Fibroblast of lung (primary cell): ENCODE data around the gene MB21D2. TPM values are rescaled to one million over a fixed set of nuclear protein-coding genes. Genes with fewer than 3 reads are reported as not detected.

Source experiments
- DNase-seq, 2 donors: peaks; one replicate each; pipeline versions ENCODE4 v3.0.0 to v3.0.0-alpha.2; 2010; ENCODE audit warnings: low read depth in 2 of 2
- H2AFZ ChIP-seq: 2 replicates; pipeline ENCODE4 v1.5.1; 2012; ENCODE audit warnings: low read length, control low read depth, inconsistent platforms
- H3K27ac ChIP-seq: 2 replicates; pipeline ENCODE4 v1.5.1; 2011; ENCODE audit warnings: low read length, control low read depth; ENCODE audit not compliant: insufficient read depth
- H3K27me3 ChIP-seq: 2 replicates; pipeline ENCODE4 v1.5.1; 2011; ENCODE audit warnings: mild to moderate bottlenecking, low read length; ENCODE audit not compliant: control insufficient read depth, insufficient read depth
- H3K36me3 ChIP-seq: 2 replicates; pipeline ENCODE4 v1.5.1; 2011; ENCODE audit warnings: low read length; ENCODE audit not compliant: control insufficient read depth, insufficient read depth
- H3K4me1 ChIP-seq: 2 replicates; pipeline ENCODE4 v1.5.1; 2011; ENCODE audit warnings: low read length; ENCODE audit not compliant: control insufficient read depth, insufficient read depth; ENCODE audit errors: extremely low read depth
- H3K4me2 ChIP-seq: 2 replicates; pipeline ENCODE4 v1.5.1; 2011; ENCODE audit warnings: low read length, control low read depth; ENCODE audit not compliant: insufficient read depth; ENCODE audit errors: extremely low read depth
- H3K4me3 ChIP-seq, 4 experiments: fragments of 200-600 bp in 1 of 4; sonication (generic) in 1 of 4; replicated peaks in 1 of 4; 2 replicates each; pipeline ENCODE4 v1.5.1; 2011 to 2016; ENCODE audit warnings: low read length in 4 of 4, low read depth in 3 of 4, mild to moderate bottlenecking in 3 of 4, control low read depth in 2 of 4, inconsistent platforms in 1 of 4, mixed read lengths in 1 of 4; ENCODE audit not compliant: insufficient read depth in 1 of 4; ENCODE audit errors: control extremely low read depth in 1 of 4
- H3K79me2 ChIP-seq: 2 replicates; pipeline ENCODE4 v1.5.1; 2012; ENCODE audit warnings: mild to moderate bottlenecking, low read length, inconsistent platforms; ENCODE audit not compliant: control insufficient read depth, insufficient read depth
- H3K9ac ChIP-seq: 2 replicates; pipeline ENCODE4 v1.5.1; 2011; ENCODE audit warnings: mild to moderate bottlenecking, low read length, control low read depth; ENCODE audit not compliant: insufficient read depth
- H3K9me3 ChIP-seq: 2 replicates; pipeline ENCODE4 v1.5.1; 2012; ENCODE audit warnings: low read depth, low read length; ENCODE audit not compliant: control insufficient read depth, insufficient read depth
- H4K20me1 ChIP-seq: 2 replicates; pipeline ENCODE4 v1.5.1; 2011; ENCODE audit warnings: low read length; ENCODE audit not compliant: control insufficient read depth, insufficient read depth; ENCODE audit errors: extremely low read depth
- CTCF ChIP-seq, 2 donors: IDR thresholded peaks in 1 of 2; conservative IDR thresholded peaks in 1 of 2; 1 replicate in 1 of 2; 2 replicates in 1 of 2; pipeline ENCODE4 v1.5.1; 2011 to 2012; ENCODE audit warnings: low read length in 2 of 2, control low read depth in 1 of 2, inconsistent platforms in 1 of 2, low read depth in 1 of 2, mild to moderate bottlenecking in 1 of 2
- EZH2 ChIP-seq: IDR thresholded peaks from 2 replicates; pipeline ENCODE4 v1.5.1; 2012; ENCODE audit warnings: low read length, control low read depth, mild to moderate bottlenecking; ENCODE audit errors: missing control alignments
- polyA plus RNA-seq, 2 donors: library from polyadenylated mRNA; depleted of rRNA in 1 of 2; stranded (reverse) in 1 of 2; unstranded in 1 of 2; fragments of >200 nt; gene quantifications; 2 replicates each; pipeline ENCODE4 v1.2.1, GENCODE V29; 2011 to 2012; ENCODE audit warnings: missing spikeins in 1 of 2
- total RNA-seq: library from RNA; depleted of rRNA; stranded (reverse); fragments of >200 nt; gene quantifications from 2 replicates; pipeline ENCODE4 v1.2.1, GENCODE V29; 2014

The MB21D2 gene
- total and polyA plus RNA-seq, 2 donors (not counting 1 experiment from before 2014, with no cell fraction given): 3.5 to 11.4 TPM

GRCh38 chr3:192863091-192863420, 54.6 kb downstream of the MB21D2 start:
- no peak overlapping the region for H3K27ac ChIP-seq
- H3K27me3 ChIP-seq: no peaks in the 10 kb centered on the region
- H3K36me3 ChIP-seq: no peaks in the 10 kb centered on the region
- H4K20me1 ChIP-seq: no peaks in the 10 kb centered on the region
- peaks cover 2% of the 10 kb centered on the region for H3K4me1 ChIP-seq
- peaks cover 14% of the 10 kb centered on the region for H3K79me2 ChIP-seq
- TF ChIP-seq EZH2: no peak
- no peak for TF ChIP-seq CTCF (conservative IDR thresholded peaks at IDR 0.05 in 1 of 2, IDR thresholded peaks at IDR 0.05 in 1 of 2; ENCODE audit: low read depth in 1 of 2, low read length in 2 of 2)
- H3K9me3 ChIP-seq: no peaks in the 10 kb centered on the region
- no peak overlapping the region for H3K9ac ChIP-seq
- no peak overlapping the region for H2AFZ ChIP-seq
- DNase-seq: no peak
- H3K4me3 ChIP-seq: no peak overlapping the region
- no peak overlapping the region for H3K4me2 ChIP-seq

- no peaks in the 10 kb centered on the region for H3K27me3 ChIP-seq
- no peaks in the 10 kb centered on the region for H3K9me3 ChIP-seq
- no peak overlapping the region for H3K27ac ChIP-seq
- peaks cover 14% of the 10 kb centered on the region for H3K79me2 ChIP-seq
- H3K4me1 ChIP-seq: peaks cover 2% of the 10 kb centered on the region
- H2AFZ ChIP-seq: no peak overlapping the region
- no peaks in the 10 kb centered on the region for H4K20me1 ChIP-seq
- no peak overlapping the region for H3K4me3 ChIP-seq
- H3K4me2 ChIP-seq: no peak overlapping the region
- no peak for DNase-seq
- H3K9ac ChIP-seq: no peak overlapping the region
- TF ChIP-seq EZH2 (no peak), CTCF (conservative IDR thresholded peaks at IDR 0.05 in 1 of 2, IDR thresholded peaks at IDR 0.05 in 1 of 2; ENCODE audit: low read depth in 1 of 2, low read length in 2 of 2) (no peak)
- no peaks in the 10 kb centered on the region for H3K36me3 ChIP-seq
These were observed 55.1 kb downstream of the MB21D2 start for GRCh38 chr3:192862408-192863090.

GRCh38 chr3:192861972-192862371, 55.7 kb downstream of the MB21D2 start:
- Histone ChIP-seq H3K27ac (no peak overlapping the region), H3K4me2 (no peak overlapping the region), H3K79me2 (peaks cover 14% of the 10 kb centered on the region), H3K27me3 (no peaks in the 10 kb centered on the region), H3K36me3 (no peaks in the 10 kb centered on the region), H3K9me3 (no peaks in the 10 kb centered on the region), H3K4me1 (peaks cover 2% of the 10 kb centered on the region), H4K20me1 (no peaks in the 10 kb centered on the region), H3K9ac (no peak overlapping the region), H3K4me3 (no peak overlapping the region), H2AFZ (no peak overlapping the region)
- DNase-seq: no peak
- TF ChIP-seq EZH2 (no peak), CTCF (conservative IDR thresholded peaks at IDR 0.05 in 1 of 2, IDR thresholded peaks at IDR 0.05 in 1 of 2; ENCODE audit: low read depth in 1 of 2, low read length in 2 of 2) (no peak)
